HEK293 (cell line): ENCODE data around the gene PHLDB3.

Experiments used
- CTCF ChIP-seq: fragments of 450-650 bp; formaldehyde crosslinking; IDR thresholded peaks from 2 replicates; pipeline ENCODE4 v1.5.1; 2016; ENCODE audit warnings: missing biosample characterization, missing genetic modification characterization
- GLI2 ChIP-seq: fragments of 450-650 bp; formaldehyde crosslinking; IDR thresholded peaks from 2 replicates; pipeline ENCODE4; 2017; ENCODE audit warnings: missing biosample characterization, missing genetic modification characterization, low read depth, borderline replicate concordance
- KLF7 ChIP-seq: fragments of 450-650 bp; formaldehyde crosslinking; IDR thresholded peaks from 2 replicates; pipeline ENCODE4 v1.5.1; 2016; ENCODE audit warnings: missing biosample characterization, missing genetic modification characterization, borderline replicate concordance
- KLF8 ChIP-seq: fragments of 450-650 bp; formaldehyde crosslinking; IDR thresholded peaks from 2 replicates; pipeline ENCODE4 v1.5.1; 2016; ENCODE audit warnings: missing biosample characterization, missing genetic modification characterization
- KLF9 ChIP-seq: fragments of 450-650 bp; formaldehyde crosslinking; IDR thresholded peaks from 2 replicates; pipeline ENCODE4 v1.5.1; 2016; ENCODE audit warnings: missing biosample characterization, missing genetic modification characterization, low read depth
- MZF1 ChIP-seq: fragments of 450-650 bp; formaldehyde crosslinking; IDR thresholded peaks from 2 replicates; pipeline ENCODE4 v1.5.1; 2017; ENCODE audit warnings: missing biosample characterization, missing genetic modification characterization, borderline replicate concordance
- YY1 ChIP-seq: fragments of 450-650 bp; formaldehyde crosslinking; IDR thresholded peaks from 2 replicates; pipeline ENCODE4 v1.5.1; 2018; ENCODE audit warnings: missing biosample characterization, missing genetic modification characterization
- ZBTB48 ChIP-seq: fragments of 450-650 bp; formaldehyde crosslinking; IDR thresholded peaks from 2 replicates; pipeline ENCODE4 v1.5.1; 2016; ENCODE audit warnings: missing biosample characterization, missing genetic modification characterization
- ZBTB7A ChIP-seq: fragments of 450-650 bp; formaldehyde crosslinking; IDR thresholded peaks from 2 replicates; pipeline ENCODE4 v1.5.1; 2016; ENCODE audit warnings: low read depth, missing biosample characterization, missing genetic modification characterization
- ZIC2 ChIP-seq: fragments of 450-650 bp; formaldehyde crosslinking; IDR thresholded peaks from 2 replicates; pipeline ENCODE4 v1.5.1; 2016; ENCODE audit warnings: missing biosample characterization, missing genetic modification characterization
- ZNF148 ChIP-seq: fragments of 450-650 bp; formaldehyde crosslinking; IDR thresholded peaks from 2 replicates; pipeline ENCODE4 v1.5.0; 2017; ENCODE audit warnings: missing biosample characterization, missing genetic modification characterization, borderline replicate concordance
- ZNF23 ChIP-seq: fragments of 450-650 bp; formaldehyde crosslinking; IDR thresholded peaks from 2 replicates; pipeline ENCODE4 v1.5.1; 2016; ENCODE audit warnings: missing biosample characterization, missing genetic modification characterization, borderline replicate concordance
- ZNF24 ChIP-seq: fragments of 450-650 bp; formaldehyde crosslinking; IDR thresholded peaks from 2 replicates; pipeline ENCODE4 v1.5.1; 2016; ENCODE audit warnings: missing biosample characterization, missing genetic modification characterization
- ZNF274 ChIP-seq, 2 experiments: fragments of 200-500 bp in 1 of 2; fragments of 450-650 bp in 1 of 2; sonication (Bioruptor generic) in 1 of 2; formaldehyde crosslinking in 1 of 2; IDR thresholded peaks; 2 replicates each; pipeline versions ENCODE4 v1.5.1 to v1.6.1; 2014 to 2016; ENCODE audit warnings: borderline replicate concordance in 1 of 2, inconsistent platforms in 1 of 2, low read length in 1 of 2, missing biosample characterization in 1 of 2, missing genetic modification characterization in 1 of 2
- ZNF302 ChIP-seq: fragments of 450-650 bp; formaldehyde crosslinking; IDR thresholded peaks from 2 replicates; pipeline ENCODE4 v1.5.1; 2016; ENCODE audit warnings: missing biosample characterization, missing genetic modification characterization, low read depth
- ZNF350 ChIP-seq: fragments of 450-650 bp; formaldehyde crosslinking; IDR thresholded peaks from 2 replicates; pipeline ENCODE4 v1.5.0; 2017; ENCODE audit warnings: missing biosample characterization, mild to moderate bottlenecking, missing genetic modification characterization
- ZNF37A ChIP-seq: fragments of 450-650 bp; IDR thresholded peaks from 2 replicates; pipeline ENCODE4 v1.5.1; 2018; ENCODE audit warnings: missing biosample characterization, missing genetic modification characterization
- ZNF391 ChIP-seq: fragments of 450-650 bp; formaldehyde crosslinking; IDR thresholded peaks from 2 replicates; pipeline ENCODE4 v1.5.1; 2016; ENCODE audit warnings: low read depth, missing biosample characterization, missing genetic modification characterization, borderline replicate concordance
- ZNF423 ChIP-seq: fragments of 450-650 bp; formaldehyde crosslinking; IDR thresholded peaks from 2 replicates; pipeline ENCODE4 v1.5.1; 2016; ENCODE audit warnings: missing biosample characterization, missing genetic modification characterization
- ZNF560 ChIP-seq: fragments of 450-650 bp; formaldehyde crosslinking; IDR thresholded peaks from 2 replicates; pipeline ENCODE4 v1.5.1; 2017; ENCODE audit warnings: missing biosample characterization, missing genetic modification characterization, borderline replicate concordance
- ZNF600 ChIP-seq: fragments of 450-650 bp; formaldehyde crosslinking; IDR thresholded peaks from 2 replicates; pipeline ENCODE4 v1.5.1; 2016; ENCODE audit warnings: missing biosample characterization, missing genetic modification characterization
- ZNF610 ChIP-seq: fragments of 450-650 bp; formaldehyde crosslinking; IDR thresholded peaks from 2 replicates; pipeline ENCODE4 v1.5.1; 2016; ENCODE audit warnings: missing biosample characterization, missing genetic modification characterization, borderline replicate concordance
- ZNF654 ChIP-seq: fragments of 450-650 bp; formaldehyde crosslinking; IDR thresholded peaks from 2 replicates; pipeline ENCODE4 v1.5.1; 2016; ENCODE audit warnings: low read depth, missing biosample characterization, missing genetic modification characterization
- ZNF660 ChIP-seq: fragments of 450-650 bp; IDR thresholded peaks from 2 replicates; pipeline ENCODE4 v1.5.1; 2018; ENCODE audit warnings: missing biosample characterization, mild to moderate bottlenecking, missing genetic modification characterization
- ZNF677 ChIP-seq: fragments of 450-650 bp; IDR thresholded peaks from 2 replicates; pipeline ENCODE4 v1.5.0; 2018; ENCODE audit warnings: missing biosample characterization, mild to moderate bottlenecking, missing genetic modification characterization, moderate library complexity
- ZNF701 ChIP-seq: fragments of 450-650 bp; formaldehyde crosslinking; IDR thresholded peaks from 2 replicates; pipeline ENCODE4 v1.5.1; 2016; ENCODE audit warnings: missing biosample characterization, missing genetic modification characterization
- ZNF747 ChIP-seq: fragments of 450-650 bp; formaldehyde crosslinking; IDR thresholded peaks from 2 replicates; pipeline ENCODE4 v1.5.1; 2016; ENCODE audit warnings: missing biosample characterization, missing genetic modification characterization
- ZNF76 ChIP-seq: fragments of 450-650 bp; formaldehyde crosslinking; IDR thresholded peaks from 2 replicates; pipeline ENCODE4; 2016; ENCODE audit warnings: low read depth, missing biosample characterization, missing genetic modification characterization, borderline replicate concordance
- ZXDB ChIP-seq: fragments of 450-650 bp; formaldehyde crosslinking; IDR thresholded peaks from 2 replicates; pipeline ENCODE4 v1.5.1; 2016; ENCODE audit warnings: missing biosample characterization, missing genetic modification characterization
- TF ChIP-seq, protein P1 (sequence below): fragments of 450-650 bp; formaldehyde crosslinking; IDR thresholded peaks from 2 replicates; pipeline ENCODE4 v1.5.1; 2016; ENCODE audit warnings: missing biosample characterization, missing genetic modification characterization

The PHLDB3 gene

DNA sequence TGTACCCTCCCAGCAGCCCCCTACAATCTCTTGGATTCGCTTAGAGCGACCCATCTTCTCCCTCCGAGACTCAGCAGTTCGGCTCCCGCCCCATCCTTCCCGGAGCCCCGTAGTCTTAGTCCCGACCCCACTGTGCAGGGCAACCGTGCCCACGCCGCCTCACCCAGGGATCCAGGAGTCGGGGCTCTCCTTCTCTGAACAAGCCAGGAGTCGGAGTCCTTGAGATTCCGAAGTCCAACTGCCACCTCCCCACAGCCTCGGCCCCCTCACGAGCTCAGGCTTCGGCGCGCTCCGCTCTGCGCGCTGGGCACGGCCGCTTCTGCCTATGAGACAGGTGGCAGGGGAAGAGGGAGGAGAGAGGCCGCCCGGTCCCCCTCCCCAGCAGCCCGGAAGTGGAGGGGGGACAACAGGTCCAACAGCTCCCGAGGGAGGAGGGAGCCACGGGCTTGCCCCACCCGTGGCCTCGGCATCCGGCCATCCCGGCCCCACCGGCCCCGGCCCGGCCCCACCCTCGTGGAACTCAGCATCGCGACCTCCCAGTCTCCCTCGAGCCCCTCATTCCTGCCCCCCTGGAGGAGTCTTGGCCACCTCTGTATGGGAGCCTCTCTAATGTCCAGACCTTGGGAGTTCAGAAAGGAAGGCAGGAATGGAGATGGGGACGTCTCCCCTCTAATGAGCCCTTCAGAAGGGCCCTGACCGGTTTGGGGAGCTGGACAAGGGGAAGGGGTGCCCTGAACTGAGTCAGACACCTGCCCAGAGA, at the start of gene PHLDB3 (continued):
- 0 out of 2 replicates have a peak, but pooled peaks have one; percentile 30 for TF ChIP-seq ZNF148 (tag by site-specific recombination)
- TF ChIP-seq ZNF274 (IDR thresholded peaks at IDR 0.05; ENCODE audit: low read length), result no peak
- TF ChIP-seq ZNF274 (tag by site-specific recombination; IDR thresholded peaks at IDR 0.05; ENCODE audit: borderline replicate concordance), result no peak
- TF ChIP-seq ZNF423 (tag by site-specific recombination), result no peak
- no peak for TF ChIP-seq YY1 (tag by site-specific recombination)
- 0 out of 2 replicates have a peak, but pooled peaks have one; percentile 6 for TF ChIP-seq ZNF76 (tag by site-specific recombination)
- no peak for TF ChIP-seq ZNF37A (tag by site-specific recombination)
- peak; percentile 39; the same call in 1 of the 2 replicates for TF ChIP-seq ZNF610 (tag by site-specific recombination)
- TF ChIP-seq CTCF (tag by site-specific recombination), result peak; percentile 2; the same call in 1 of the 2 replicates
- no peak for TF ChIP-seq ZNF747 (tag by site-specific recombination)
- no peak for TF ChIP-seq ZNF560 (tag by site-specific recombination)
- no peak for TF ChIP-seq ZNF23 (tag by site-specific recombination)
- peak; percentile 9; the same call in 1 of the 2 replicates for TF ChIP-seq ZNF677 (tag by site-specific recombination)
- peak; percentile 56; the same call in 1 of the 2 replicates for TF ChIP-seq ZNF24
- TF ChIP-seq ZNF654, result no peak
- TF ChIP-seq ZNF350 (tag by site-specific recombination), result no peak
- TF ChIP-seq, protein P1, sequence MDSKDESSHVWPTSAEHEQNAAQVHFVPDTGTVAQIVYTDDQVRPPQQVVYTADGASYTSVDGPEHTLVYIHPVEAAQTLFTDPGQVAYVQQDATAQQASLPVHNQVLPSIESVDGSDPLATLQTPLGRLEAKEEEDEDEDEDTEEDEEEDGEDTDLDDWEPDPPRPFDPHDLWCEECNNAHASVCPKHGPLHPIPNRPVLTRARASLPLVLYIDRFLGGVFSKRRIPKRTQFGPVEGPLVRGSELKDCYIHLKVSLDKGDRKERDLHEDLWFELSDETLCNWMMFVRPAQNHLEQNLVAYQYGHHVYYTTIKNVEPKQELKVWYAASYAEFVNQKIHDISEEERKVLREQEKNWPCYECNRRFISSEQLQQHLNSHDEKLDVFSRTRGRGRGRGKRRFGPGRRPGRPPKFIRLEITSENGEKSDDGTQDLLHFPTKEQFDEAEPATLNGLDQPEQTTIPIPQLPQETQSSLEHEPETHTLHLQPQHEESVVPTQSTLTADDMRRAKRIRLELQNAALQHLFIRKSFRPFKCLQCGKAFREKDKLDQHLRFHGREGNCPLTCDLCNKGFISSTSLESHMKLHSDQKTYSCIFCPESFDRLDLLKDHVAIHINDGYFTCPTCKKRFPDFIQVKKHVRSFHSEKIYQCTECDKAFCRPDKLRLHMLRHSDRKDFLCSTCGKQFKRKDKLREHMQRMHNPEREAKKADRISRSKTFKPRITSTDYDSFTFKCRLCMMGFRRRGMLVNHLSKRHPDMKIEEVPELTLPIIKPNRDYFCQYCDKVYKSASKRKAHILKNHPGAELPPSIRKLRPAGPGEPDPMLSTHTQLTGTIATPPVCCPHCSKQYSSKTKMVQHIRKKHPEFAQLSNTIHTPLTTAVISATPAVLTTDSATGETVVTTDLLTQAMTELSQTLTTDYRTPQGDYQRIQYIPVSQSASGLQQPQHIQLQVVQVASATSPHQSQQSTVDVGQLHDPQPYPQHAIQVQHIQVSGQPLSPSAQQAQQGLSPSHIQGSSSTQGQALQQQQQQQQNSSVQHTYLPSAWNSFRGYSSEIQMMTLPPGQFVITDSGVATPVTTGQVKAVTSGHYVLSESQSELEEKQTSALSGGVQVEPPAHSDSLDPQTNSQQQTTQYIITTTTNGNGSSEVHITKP (tag by site-specific recombination), result peak; percentile 65; the same call in 1 of the 2 replicates
- TF ChIP-seq KLF7 (tag by site-specific recombination), result peak; percentile 63
- TF ChIP-seq ZBTB7A (tag by site-specific recombination), result peak; percentile 72; the same call in 1 of the 2 replicates
- peak; percentile 56 for TF ChIP-seq KLF8 (tag by site-specific recombination)
- no peak for TF ChIP-seq MZF1
- peak; percentile 73; the same call in 1 of the 2 replicates for TF ChIP-seq ZNF391 (tag by site-specific recombination)
- TF ChIP-seq ZNF600 (tag by site-specific recombination), result peak; percentile 96
- TF ChIP-seq ZNF302 (tag by site-specific recombination), result no peak
- TF ChIP-seq ZXDB (tag by site-specific recombination), result peak; percentile 82
- no peak for TF ChIP-seq ZNF701 (tag by site-specific recombination)
- peak; percentile 17; the same call in 1 of the 2 replicates for TF ChIP-seq KLF9 (tag by site-specific recombination)
- TF ChIP-seq ZBTB48 (tag by site-specific recombination), result peak; percentile 53
- TF ChIP-seq ZIC2 (tag by site-specific recombination), result peak; percentile 22; the same call in 1 of the 2 replicates
- TF ChIP-seq GLI2 (tag by site-specific recombination), result no peak
- TF ChIP-seq ZNF660 (tag by site-specific recombination), result no peak
